GM12878 (cell line): ENCODE measurements around the gene C16orf95. TPM values are rescaled to one million over a fixed set of nuclear protein-coding genes. Genes with fewer than 3 reads are reported as not detected.

Experiments used
- BCL11A ChIP-seq: IDR thresholded peaks from 2 replicates; pipeline ENCODE4 v1.6.1; 2011; ENCODE audit warnings: low read depth, low read length
- ESRRA ChIP-seq: IDR thresholded peaks from 2 replicates; pipeline ENCODE4 v1.6.1; 2012; ENCODE audit warnings: mild to moderate bottlenecking, low read length, improper control_type of control experiment
- PAX5 ChIP-seq: IDR thresholded peaks from 2 replicates; pipeline ENCODE4 v1.6.1; 2011; ENCODE audit warnings: low read depth, low read length, borderline replicate concordance
- POLR2AphosphoS2 ChIP-seq: IDR thresholded peaks from 2 replicates; pipeline ENCODE4 v1.6.1; 2011; ENCODE audit warnings: low read depth, mild to moderate bottlenecking, low read length, improper control_type of control experiment, moderate library complexity
- SMARCA5 ChIP-seq: fragments of 450-650 bp; IDR thresholded peaks from 2 replicates; pipeline ENCODE4 v1.6.1; 2017; ENCODE audit warnings: mild to moderate bottlenecking
- STAT1 ChIP-seq: fragments of 450-650 bp; conservative IDR thresholded peaks from 2 replicates; pipeline ENCODE4 v1.6.1; 2014; ENCODE audit warnings: antibody characterized with exemption, mild to moderate bottlenecking
- TBL1XR1 ChIP-seq: IDR thresholded peaks from 2 replicates; pipeline ENCODE4 v1.6.1; 2012; ENCODE audit warnings: low read depth, low read length, improper control_type of control experiment
- polyA plus RNA-seq, 11 experiments: library from polyadenylated mRNA; depleted of rRNA in 4 of 11; unstranded in 6 of 11; stranded (reverse) in 5 of 11; fragments of >200 nt; fragmentation: Nextera tagmentation in 4 of 11; fragmentation: Illumina TruSeq in 1 of 11; extraction: Ambion mirVana in 4 of 11; extraction: Trizol in 1 of 11; gene quantifications; 1 replicate in 1 of 11; 2 replicates in 10 of 11; pipeline versions ENCODE4 v1.2.1 to v1.2.3, GENCODE V29; 2011 to 2016; ENCODE audit warnings: inconsistent platforms in 2 of 11, missing spikeins in 2 of 11, low read depth in 1 of 11
- total RNA-seq, 4 experiments: library from RNA; depleted of rRNA in 3 of 4; stranded (reverse); fragments of >200 nt in 3 of 4; fragmentation: Illumina TruSeq in 1 of 4; extraction: Trizol in 1 of 4; gene quantifications; 2 replicates each; pipeline versions ENCODE4 v1.2.1 to v1.2.3, GENCODE V29; 2013 to 2021
- TF ChIP-seq, protein P1 (sequence below), 3 experiments: IDR thresholded peaks in 2 of 3; conservative IDR thresholded peaks in 1 of 3; 2 replicates each; pipeline ENCODE4 v1.5.1; 2011; ENCODE audit warnings: low read depth in 3 of 3, low read length in 3 of 3, mild to moderate bottlenecking in 3 of 3, control low read depth in 2 of 3, moderate library complexity in 2 of 3, inconsistent platforms in 1 of 3, mixed read lengths in 1 of 3; ENCODE audit not compliant: control insufficient read depth in 2 of 3, insufficient read depth in 1 of 3; ENCODE audit errors: extremely low read depth in 1 of 3
- TF ChIP-seq, protein P2 (sequence below): fragments of 450-650 bp; IDR thresholded peaks from 2 replicates; pipeline ENCODE4 v1.6.1; 2018; ENCODE audit warnings: borderline replicate concordance, mild to moderate bottlenecking; ENCODE audit not compliant: partially characterized antibody
- TF ChIP-seq, protein P3 (sequence below): fragments of 450-650 bp; formaldehyde crosslinking; IDR thresholded peaks from 2 replicates; pipeline ENCODE4 v1.4.0; 2022; ENCODE audit warnings: mild to moderate bottlenecking, moderate library complexity

C16orf95 gene
- total and polyA plus RNA-seq, 10 of the 15 experiments (the other 5 are each of a cell fraction or from before 2014, with no cell fraction given): 0.90 to 22.7 (median 6.0) TPM

DNA sequence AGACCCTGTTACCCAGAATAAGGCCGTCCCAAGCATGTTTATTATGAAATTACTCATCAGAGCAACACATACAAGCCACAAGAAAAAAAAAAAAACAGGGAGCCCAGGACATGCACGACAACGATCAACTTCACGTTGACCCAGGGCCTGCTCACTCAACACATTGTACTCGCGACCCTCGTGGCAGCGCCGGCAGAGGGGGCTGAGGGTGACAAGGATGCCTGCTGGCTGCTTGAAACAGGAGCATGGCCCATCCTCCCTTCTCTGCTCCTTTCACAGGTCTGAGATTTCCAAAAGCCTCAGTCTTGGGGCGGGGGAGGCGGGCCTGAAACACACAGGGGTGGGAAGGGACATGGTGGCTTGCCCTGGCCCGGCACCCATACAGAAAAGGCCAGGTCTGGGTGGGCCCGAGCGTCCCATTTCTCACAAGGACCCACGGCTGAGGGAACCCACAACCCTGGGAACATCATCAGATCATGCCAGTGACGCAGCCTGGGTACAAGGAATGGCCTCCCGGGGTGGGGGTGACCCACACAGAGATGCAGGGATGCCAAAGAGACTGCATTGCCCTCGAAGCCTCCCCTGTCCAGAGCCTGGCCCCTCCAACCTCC lies 21.1 kb upstream of the C16orf95 start (continued):
- TF ChIP-seq, protein P1, sequence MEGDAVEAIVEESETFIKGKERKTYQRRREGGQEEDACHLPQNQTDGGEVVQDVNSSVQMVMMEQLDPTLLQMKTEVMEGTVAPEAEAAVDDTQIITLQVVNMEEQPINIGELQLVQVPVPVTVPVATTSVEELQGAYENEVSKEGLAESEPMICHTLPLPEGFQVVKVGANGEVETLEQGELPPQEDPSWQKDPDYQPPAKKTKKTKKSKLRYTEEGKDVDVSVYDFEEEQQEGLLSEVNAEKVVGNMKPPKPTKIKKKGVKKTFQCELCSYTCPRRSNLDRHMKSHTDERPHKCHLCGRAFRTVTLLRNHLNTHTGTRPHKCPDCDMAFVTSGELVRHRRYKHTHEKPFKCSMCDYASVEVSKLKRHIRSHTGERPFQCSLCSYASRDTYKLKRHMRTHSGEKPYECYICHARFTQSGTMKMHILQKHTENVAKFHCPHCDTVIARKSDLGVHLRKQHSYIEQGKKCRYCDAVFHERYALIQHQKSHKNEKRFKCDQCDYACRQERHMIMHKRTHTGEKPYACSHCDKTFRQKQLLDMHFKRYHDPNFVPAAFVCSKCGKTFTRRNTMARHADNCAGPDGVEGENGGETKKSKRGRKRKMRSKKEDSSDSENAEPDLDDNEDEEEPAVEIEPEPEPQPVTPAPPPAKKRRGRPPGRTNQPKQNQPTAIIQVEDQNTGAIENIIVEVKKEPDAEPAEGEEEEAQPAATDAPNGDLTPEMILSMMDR (IDR thresholded peaks at IDR 0.05 in 2 of 3, conservative IDR thresholded peaks at IDR 0.05 in 1 of 3; ENCODE audit: control insufficient read depth in 2 of 3, extremely low read depth in 1 of 3, insufficient read depth in 1 of 3, low read depth in 3 of 3, low read length in 3 of 3): no peak
- TF ChIP-seq PAX5 (no peak), POLR2AphosphoS2 (no peak), STAT1 (no peak), BCL11A (no peak), SMARCA5 (no peak), ESRRA (no peak), TBL1XR1 (no peak)
- TF ChIP-seq, protein P2, sequence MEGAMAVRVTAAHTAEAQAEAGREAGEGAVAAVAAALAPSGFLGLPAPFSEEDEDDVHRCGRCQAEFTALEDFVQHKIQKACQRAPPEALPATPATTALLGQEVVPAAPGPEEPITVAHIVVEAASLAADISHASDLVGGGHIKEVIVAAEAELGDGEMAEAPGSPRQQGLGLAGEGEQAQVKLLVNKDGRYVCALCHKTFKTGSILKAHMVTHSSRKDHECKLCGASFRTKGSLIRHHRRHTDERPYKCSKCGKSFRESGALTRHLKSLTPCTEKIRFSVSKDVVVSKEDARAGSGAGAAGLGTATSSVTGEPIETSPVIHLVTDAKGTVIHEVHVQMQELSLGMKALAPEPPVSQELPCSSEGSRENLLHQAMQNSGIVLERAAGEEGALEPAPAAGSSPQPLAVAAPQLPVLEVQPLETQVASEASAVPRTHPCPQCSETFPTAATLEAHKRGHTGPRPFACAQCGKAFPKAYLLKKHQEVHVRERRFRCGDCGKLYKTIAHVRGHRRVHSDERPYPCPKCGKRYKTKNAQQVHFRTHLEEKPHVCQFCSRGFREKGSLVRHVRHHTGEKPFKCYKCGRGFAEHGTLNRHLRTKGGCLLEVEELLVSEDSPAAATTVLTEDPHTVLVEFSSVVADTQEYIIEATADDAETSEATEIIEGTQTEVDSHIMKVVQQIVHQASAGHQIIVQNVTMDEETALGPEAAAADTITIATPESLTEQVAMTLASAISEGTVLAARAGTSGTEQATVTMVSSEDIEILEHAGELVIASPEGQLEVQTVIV: no peak
- TF ChIP-seq, protein P3, sequence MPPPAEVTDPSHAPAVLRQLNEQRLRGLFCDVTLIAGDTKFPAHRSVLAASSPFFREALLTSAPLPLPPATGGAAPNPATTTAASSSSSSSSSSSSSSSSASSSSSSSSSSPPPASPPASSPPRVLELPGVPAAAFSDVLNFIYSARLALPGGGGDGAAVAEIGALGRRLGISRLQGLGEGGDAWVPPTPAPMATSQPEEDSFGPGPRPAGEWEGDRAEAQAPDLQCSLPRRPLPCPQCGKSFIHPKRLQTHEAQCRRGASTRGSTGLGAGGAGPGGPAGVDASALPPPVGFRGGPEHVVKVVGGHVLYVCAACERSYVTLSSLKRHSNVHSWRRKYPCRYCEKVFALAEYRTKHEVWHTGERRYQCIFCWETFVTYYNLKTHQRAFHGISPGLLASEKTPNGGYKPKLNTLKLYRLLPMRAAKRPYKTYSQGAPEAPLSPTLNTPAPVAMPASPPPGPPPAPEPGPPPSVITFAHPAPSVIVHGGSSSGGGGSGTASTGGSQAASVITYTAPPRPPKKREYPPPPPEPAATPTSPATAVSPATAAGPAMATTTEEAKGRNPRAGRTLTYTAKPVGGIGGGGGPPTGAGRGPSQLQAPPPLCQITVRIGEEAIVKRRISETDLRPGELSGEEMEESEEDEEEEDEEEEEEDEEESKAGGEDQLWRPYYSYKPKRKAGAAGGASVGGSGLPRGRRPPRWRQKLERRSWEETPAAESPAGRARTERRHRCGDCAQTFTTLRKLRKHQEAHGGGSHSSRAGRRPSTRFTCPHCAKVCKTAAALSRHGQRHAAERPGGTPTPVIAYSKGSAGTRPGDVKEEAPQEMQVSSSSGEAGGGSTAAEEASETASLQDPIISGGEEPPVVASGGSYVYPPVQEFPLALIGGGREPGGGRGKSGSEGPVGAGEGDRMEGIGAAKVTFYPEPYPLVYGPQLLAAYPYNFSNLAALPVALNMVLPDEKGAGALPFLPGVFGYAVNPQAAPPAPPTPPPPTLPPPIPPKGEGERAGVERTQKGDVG (CRISPR knock-in tag): no peak
